ENCODE measurements around the gene WNK2. TPM values are rescaled to one million over a fixed set of nuclear protein-coding genes. Genes with fewer than 3 reads are reported as not detected.
"Not testable (repeated sequence)": the region's sequence is repeated elsewhere in the genome, so short reads cannot be mapped to it uniquely, and the experiment has no call there.

Gene WNK2
- total RNA-seq, 1 experiment from 2014 or later, result not detected

DNA sequence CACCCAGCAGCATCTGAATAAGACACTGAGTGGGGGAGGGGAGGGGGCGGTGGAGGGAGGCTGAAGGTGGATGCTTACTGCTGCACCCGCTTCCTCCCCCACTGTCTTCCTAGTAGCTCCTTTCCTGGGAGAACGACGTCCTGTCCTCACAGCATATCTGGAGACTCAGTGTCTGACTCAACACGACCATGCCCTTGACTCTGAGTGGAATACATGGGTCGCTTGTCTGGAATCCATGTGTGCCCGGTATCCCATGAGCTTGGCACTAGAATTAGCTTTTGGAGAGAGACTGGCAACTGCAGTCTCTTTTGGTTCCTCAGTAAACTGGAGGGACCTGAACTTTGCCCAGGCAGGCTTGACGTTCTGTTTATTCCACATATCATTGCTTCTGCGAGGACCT lies 142.1 kb downstream of the WNK2 start:
- DNase-seq (ENCODE audit: low read depth), result no peak

DNA sequence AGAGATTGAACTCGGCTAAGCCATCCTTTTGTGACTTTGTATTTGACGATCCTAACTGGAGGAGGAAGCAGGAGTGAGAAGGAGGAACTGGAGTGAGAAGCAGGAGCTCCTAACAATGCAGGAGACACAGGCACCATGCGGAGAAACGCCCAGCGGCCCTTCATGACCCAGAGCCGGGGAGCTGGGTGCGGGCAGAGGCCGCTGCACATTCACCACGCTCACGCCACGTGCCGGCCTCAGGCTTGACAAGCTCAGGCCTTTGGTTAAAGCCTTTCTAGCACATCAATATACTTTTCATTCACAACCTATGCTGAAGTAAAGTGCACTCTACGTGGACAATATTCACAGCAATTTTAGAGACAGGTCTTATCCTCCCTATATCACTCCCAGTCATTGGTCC lies 142.7 kb downstream of the WNK2 start:
- DNase-seq (ENCODE audit: low read depth), result no peak

DNA sequence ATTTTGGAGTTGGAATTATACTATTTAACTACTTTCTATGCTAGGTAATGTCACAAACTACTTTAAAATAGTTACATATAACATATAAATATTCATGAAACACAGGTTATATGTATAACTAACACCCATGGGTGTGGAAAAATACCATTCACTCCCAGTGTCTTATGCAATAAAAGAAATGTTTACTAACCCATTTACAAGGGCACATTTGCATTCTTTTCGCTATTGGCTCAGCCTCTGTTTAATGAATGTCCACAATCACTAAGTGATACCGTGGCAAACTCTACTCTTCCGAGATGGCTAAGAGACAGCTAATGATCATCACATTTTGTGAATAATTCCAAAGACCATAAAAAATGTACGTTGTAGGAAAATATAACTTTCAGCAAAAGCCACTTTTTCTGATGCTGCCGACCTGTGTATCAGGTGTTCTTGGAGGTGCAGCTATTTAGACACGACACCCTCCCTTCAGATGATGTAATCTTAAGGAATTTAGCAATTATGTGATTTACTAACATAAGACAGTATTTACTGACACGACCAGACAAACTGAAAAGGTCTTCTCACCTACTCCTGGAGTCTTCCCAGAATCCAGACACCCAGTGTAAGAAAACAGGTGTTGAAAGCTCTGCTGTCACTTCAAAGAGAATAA lies 145.8 kb downstream of the WNK2 start:
- DNase-seq (ENCODE audit: low read depth), result no peak

DNA sequence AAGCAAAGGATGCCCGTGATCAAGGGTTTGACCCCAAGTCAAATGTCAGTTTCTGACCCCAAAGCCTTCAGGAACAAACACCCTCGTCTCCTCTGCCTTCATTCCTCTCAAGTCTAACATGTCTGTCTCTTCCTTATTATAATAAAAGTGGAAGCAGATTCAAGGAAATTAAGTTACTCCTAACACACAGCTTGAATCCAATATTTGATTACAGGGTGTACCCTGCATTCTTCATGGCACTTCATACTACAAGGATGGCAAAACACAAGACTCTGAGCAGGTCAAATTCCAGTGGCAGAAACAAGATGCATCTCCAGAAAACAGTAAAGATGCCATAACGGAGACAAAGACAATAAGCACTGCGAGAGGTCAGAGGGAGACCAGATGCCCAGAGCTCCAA lies 148.4 kb downstream of the WNK2 start:
- no peak for DNase-seq (ENCODE audit: low read depth)

DNA sequence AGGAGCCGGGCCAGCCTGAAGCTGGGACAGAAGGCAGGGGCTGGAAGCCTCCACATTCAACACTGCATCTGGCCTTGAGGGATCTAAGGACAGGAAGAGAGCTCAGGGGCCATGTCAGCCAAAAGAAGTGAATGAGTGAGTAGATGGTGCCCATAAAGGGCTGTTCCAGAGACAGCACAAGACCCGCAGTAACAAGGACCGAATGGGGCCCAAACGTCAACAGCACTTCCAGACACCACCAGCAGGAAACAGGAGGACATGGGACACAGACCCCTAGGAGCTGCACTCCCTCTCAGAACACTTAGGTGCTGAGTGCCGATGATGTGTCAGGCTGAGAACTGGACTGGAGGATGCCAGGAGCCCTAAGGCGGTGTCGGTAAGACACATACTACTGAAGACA lies 152.8 kb downstream of the WNK2 start:
- no peak for DNase-seq (ENCODE audit: low read depth)

DNA sequence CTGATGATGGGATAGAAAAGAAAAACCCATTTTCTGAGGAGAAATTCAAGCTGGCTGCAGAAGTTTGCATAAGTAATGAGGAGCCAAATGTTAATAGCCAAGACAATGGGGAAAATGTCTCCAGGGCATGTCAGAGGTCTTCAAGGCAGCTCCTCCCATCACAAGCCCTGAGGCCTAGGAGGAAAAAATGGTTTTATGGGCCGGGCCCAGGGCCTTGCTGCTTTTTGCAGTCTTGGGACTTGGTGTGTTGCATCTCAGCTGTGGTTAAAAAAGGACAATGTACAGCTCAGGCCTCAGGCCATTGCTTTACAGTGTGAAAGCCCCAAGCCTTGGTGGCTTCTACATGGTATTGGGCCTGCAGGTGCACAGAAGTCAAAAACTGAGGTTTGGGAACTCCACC lies 154.3 kb downstream of the WNK2 start:
- DNase-seq (ENCODE audit: low read depth), result not testable (repeated sequence)

DNA sequence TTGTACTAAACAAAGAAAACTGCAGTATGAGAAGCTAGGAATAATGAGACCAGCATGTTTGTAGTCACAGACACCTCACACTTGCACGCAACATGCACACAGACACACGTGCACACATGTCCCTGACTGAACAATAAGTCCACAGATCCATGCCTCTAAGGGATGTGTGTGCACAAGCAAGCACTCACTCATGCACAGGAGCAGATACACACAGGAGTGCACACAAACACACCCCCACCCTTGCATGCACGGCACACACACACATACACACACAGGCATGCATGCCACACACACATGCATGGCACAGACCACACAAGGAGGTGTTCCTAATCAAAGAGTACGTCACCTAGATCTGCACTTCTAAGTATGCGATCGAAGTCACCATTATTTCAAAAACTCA lies 156.2 kb downstream of the WNK2 start:
- DNase-seq (ENCODE audit: low read depth), result no peak

DNA sequence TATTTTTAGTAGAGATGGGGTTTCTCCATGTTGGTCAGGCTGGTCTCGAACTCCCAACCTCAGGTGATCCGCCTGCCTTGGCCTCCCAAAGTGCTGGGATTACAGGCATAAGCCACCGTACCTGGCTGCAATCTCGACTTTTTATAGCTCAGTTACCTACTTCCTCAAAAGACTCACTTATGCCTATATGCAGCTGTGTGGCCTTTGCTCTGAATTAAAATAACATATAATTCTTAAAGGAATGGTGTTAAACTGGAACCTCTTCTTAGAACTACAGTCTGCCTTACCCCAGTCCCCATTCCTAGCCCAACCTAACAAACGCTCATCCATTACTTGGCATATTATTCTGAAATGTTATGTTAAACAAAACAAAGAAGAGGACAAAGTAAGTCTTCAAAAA lies 157.9 kb downstream of the WNK2 start:
- DNase-seq (ENCODE audit: low read depth), result not testable (repeated sequence)

DNA sequence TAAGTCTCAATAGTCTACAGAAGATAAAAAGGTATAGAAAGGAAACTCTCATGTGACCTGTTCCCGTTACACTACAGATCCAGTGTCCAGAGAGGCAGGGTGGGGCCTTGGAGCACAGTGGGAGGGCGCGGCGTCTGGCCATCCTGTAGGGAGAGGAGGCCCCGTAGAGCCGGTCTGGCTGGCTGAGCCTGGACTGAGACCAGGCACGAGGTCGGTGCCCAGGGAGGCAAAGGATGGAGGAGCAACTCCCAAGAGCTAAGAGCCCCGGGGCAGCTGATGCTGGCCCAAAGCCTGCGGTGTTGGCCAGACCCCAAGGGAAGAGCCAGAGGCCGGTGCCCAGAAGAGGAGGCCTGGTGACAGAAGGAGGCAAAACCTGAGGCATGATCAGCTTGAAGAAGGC lies 158.5 kb downstream of the WNK2 start:
- DNase-seq (ENCODE audit: low read depth), result not testable (repeated sequence)

DNA sequence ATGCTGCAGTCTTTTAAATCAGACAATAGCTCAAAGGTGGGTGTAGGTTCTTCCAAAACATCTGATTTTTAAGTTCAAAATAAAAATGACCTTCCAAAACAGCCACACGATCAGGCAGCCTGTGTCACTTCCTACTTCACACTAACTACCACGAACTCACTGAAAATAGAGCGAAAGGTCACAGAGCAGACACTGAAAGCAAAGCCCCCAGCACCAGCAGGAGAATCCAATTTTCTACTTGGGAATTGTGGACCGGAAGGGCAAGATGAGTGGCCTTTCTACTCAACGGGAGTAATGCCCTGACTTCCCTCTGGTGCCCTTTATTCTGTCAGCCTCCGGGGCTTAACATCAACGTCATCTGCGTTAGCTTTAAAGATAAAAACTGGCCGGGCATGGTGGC lies 159.7 kb downstream of the WNK2 start:
- DNase-seq (ENCODE audit: low read depth), result no peak

DNA sequence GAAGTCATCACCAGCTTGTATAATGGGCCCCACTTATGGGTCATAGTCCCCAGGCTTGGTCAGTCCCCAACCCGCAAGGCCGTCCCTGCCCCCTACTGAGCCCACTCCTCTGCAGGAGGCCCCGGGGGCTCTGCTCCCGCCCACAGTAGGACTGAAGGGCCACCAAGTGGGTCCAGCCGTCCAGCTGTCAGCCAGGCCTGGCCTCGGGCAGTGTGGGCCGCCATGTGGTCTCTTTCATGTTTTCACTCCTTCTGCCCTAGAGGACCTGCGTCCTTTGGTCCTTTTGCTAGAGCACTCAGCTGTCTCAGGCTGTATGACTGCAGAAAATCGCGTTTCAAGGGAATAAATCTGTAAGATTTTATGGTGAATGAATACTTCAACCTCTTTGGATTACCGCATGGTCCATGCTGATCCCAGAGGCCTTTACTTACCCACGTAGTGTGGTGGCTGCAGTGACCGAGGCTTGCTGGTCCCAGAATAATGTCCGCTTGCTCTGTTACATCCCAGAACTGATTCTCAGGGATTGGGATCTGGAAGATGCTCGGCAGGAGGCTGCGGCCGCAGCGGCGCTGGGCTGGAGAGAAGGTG lies 161.8 kb downstream of the WNK2 start:
- no peak for DNase-seq (ENCODE audit: low read depth)

DNA sequence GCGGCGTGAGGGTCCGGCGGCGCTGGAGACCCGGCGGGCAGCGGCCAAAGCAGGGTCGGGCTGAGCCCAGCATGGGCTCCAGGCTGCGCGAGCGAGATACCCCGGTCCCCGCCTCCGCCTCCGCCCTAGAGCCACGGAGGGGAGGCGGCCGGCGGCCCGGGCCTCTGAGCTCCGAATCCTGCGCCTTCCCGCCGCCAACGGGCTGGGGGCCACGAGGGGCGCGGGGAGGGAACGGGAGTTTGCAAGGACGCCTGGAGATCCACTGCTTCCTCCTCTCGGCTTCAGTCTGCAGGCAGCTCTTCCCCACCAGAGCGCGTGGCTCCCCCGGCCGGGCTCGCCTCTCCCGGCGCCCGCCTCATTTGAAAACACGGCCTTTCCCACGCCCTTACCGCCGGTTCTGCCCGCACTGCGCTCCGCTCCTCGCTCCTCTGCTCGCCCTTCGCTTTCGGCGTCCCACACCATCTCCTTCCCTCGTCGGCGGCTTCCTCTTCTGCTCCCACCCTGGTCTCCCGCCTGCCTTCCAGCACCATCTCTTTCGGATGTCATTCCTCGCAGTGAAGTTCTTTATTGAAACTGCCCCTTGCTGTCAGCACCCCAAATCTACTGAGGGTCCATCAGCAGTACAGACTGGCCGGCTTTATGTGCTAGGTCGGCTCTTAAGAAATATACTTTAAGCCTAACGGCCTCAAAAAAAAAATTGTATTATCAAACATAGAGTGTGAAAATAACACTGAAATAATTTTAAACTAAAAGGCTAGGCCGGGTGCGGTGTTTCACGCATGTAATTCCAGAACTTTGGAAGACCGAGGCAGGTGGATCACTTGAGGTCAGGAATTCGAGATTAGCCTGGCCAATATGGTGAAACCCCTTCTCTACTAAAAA lies 162.5 kb downstream of the WNK2 start:
- no peak for DNase-seq (ENCODE audit: low read depth)

DNA sequence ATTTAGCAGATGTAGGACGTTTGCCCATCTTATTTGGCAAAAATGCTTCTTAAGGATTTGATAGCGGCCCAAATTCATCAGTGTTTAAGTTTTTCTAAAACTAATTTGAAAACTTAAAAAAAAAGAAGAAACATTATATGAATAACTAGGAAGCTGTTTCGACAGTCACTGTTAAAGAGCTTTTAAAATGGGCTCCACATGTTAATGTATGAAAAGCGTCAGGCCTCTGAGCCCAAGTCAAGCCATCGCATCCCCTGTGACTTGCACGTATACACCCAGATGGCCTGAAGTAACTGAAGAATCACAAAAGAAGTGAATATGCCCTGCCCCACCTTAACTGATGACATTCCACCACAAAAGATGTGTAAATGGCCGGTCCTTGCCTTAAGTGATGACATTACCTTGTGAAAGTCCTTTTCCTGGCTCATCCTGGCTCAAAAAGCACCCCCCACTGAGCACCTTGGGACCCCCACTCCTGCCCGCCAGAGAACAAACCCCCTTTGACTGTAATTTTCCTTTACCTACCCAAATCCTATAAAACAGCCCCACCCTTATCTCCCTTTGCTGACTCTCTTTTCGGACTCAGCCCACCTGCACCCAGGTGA lies 163.5 kb downstream of the WNK2 start:
- DNase-seq (ENCODE audit: low read depth), result not testable (repeated sequence)

DNA sequence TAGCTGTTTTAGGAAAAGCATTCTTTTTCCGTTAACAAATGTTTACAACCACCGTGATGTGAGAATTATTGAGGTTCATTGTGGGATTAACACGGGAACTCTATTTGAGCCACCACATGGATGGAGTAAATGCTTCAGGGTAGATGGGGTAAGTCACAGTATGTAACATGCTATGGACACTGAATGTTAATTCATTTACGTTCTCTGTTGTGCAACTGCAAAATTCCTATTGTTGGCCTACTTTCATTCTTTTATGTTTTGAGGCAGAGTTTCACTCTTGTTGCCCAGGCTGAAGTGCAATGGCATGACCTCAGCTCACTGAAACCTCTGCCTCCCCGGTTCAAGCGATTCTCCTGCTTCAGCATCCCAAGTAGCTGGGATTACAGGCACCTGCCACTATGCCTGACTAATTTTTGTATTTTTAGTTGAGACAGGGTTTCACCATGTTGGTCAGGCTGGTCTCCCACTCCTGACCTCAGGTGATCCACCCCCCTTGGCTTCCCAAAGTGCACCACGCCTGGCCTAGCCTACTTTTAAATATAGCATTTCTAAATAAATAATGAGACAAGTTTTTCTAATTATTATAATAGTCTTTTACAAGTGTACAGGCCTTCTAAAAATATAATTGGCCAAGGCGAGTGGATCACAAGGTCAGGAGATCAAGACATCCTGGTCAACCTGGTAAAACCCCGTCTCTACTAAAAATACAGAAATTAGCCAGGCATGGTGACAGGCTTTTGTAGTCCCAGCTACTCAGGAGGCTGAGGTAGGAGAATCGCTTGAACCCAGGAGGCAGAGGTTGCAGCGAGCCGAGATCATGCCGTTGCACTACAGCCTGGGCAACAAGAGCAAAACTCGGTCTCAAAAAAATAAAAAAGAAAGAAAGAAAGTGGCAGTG lies 169.7 kb downstream of the WNK2 start:
- not testable (repeated sequence) for DNase-seq (ENCODE audit: low read depth)

DNA sequence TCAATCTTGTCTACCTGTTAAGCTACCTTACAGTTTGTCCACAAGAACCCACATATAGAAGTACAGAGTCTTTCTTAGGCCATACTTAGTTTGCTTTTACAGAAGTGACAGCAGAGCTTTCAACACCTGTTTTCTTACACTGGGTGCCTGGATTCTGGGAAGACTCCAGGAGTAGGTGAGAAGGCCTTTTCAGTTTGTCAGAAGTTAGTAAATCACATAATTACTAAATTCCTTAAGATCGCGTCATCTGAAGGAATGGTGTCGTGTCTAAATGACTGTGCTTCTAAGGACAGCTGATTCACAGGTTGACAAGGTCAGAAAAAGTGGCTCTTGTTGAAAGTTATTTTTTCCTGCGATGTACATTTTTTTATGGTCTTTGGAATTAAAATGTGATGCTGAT lies 170.5 kb downstream of the WNK2 start:
- peak; percentile 3 for DNase-seq (ENCODE audit: low read depth)

DNA sequence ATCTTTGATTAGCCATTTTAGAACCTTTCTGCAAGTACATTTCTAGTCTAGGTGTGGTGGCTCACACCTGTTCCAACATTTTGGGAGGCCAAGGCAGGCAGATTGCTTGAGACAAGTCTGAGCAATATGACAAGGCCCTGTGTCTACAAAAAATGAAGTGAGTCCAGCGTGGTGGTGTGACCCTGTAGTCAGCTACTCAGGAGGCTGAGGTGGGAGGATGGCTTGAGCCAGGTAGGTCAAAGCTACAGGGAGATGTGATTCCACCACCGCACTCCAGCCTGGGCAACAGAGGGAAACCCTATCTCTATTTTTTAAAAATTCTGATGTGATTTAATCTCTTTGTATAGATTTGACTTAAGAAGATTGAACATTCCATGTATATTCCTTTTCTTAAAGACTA lies 171.9 kb downstream of the WNK2 start:
- DNase-seq (ENCODE audit: low read depth), result no peak

DNA sequence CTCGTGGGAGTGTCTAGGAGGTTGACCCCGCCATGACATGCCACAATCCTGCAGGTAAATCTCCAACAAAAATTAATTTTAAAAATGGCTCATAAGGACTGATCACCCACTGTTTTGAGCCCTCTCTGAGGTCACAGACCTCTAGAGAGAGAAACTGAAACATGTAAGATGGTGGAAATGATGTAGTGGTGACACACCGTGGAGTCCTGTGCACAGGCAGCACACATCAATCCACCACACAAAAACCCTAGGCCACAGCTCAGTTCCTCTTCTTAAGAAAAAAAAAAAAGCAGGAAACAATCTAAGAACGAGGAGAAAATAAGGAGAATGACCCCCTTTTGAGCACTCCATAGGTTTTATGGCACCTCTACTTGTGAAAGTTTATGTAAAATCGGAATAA lies 173.7 kb downstream of the WNK2 start:
- DNase-seq (ENCODE audit: low read depth), result no peak

DNA sequence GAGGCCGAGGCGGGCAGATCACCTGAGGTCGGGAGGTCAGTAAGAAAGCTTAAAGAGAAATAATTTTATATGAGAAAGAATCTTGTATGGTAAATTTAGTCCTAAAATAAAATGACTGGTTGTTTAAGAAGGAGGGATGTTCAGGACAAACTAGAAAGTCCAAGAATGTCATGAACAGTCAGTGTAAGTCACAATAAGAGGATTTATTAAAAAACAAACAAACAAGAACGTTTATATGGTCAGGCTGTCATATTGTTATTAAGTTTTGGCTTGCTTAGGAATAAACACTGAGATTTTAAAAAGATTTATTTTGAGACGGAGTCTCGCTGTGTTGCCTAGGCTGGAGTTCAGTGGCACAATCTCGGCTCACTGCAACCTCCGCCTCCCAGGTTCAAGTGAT lies 176.0 kb downstream of the WNK2 start:
- not testable (repeated sequence) for DNase-seq (ENCODE audit: low read depth)

DNA sequence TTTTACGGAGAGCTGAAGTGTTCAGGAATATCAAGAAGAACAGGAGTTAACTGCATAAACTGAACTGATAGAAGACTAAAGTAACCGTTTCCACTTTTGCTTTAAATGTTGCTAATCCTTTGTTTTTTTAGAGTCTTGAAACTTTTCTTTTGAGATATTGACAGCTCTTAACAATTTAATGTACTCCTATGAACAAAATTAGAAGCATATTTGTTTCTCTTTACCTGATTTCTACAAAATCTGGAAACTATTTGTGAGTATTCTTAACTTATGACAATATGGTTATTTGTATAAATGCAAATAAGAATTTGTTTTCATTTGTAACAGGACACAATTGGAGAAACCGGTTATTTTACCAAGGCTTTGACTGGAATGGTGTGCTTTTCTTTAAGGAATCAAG lies 178.1 kb downstream of the WNK2 start:
- no peak for DNase-seq (ENCODE audit: low read depth)

DNA sequence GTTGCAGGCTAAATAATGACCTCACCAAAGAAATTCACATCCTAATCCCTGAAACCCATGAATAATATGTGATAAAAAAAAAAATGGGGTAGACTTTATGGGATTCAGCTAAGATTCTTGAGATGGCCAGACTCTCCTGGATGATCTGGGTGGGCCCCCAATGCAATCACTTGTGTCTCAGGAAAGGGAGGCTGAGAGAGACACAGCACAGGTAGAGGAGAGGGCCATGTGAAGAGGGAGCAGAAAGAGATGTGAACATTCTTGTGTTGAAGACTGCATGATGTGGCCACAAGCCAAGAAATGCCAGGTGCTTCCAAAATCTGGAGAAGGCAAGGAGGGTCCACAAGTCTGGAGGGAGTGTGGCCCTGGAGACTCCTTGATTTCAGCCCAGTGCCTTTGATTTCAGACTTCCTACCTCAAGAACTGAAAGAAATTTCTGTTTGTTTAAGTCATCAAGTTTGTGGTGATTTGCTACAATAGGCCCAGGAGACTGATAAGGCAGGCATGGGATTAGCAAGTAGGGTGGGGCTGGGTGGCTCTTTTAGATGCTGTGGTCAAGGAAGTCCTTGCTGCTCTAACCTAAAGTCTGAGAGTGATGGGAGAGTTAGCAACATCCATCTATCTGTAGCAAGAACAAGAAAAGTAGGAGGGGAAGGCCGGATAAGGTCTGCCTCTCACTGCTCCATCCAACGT lies 180.9 kb downstream of the WNK2 start:
- no peak for DNase-seq (ENCODE audit: low read depth)
